K562 (cell line): ENCODE measurements around the gene CCDC9. TPM values are rescaled to one million over a fixed set of nuclear protein-coding genes. Genes with fewer than 3 reads are reported as not detected.

ENCODE experiments used
- BCOR ChIP-seq: fragments of 450-650 bp; IDR thresholded peaks from 2 replicates; pipeline ENCODE4 v1.6.1; 2016
- BHLHE40 ChIP-seq: IDR thresholded peaks from 2 replicates; pipeline ENCODE4 v1.6.1; 2011; ENCODE audit warnings: low read length, improper control_type of control experiment
- BMI1 ChIP-seq: fragments of 150-350 bp; IDR thresholded peaks from 2 replicates; pipeline ENCODE4 v1.6.1; 2014; ENCODE audit warnings: low read length
- CEBPB ChIP-seq: fragments of 450-650 bp; IDR thresholded peaks from 2 replicates; pipeline ENCODE4 v1.6.1; 2016; ENCODE audit warnings: missing genetic modification characterization, missing compliant biosample characterization
- CREM ChIP-seq: IDR thresholded peaks from 2 replicates; pipeline ENCODE4 v1.6.1; 2014; ENCODE audit warnings: antibody characterized with exemption, low read depth
- EGR1 ChIP-seq: fragments of 450-650 bp; conservative IDR thresholded peaks from 2 replicates; pipeline ENCODE4 v1.6.1; 2017; ENCODE audit warnings: mild to moderate bottlenecking
- ETV1 ChIP-seq: fragments of 450-650 bp; conservative IDR thresholded peaks from 2 replicates; pipeline ENCODE4 v1.6.1; 2016; ENCODE audit warnings: missing genetic modification characterization, control low read depth, low read depth, missing compliant biosample characterization
- GATAD2A ChIP-seq: fragments of 450-650 bp; IDR thresholded peaks from 2 replicates; pipeline ENCODE4 v1.6.1; 2017
- GTF2F1 ChIP-seq: IDR thresholded peaks from 2 replicates; pipeline ENCODE4 v1.6.1; 2011; ENCODE audit warnings: low read depth, low read length, improper control_type of control experiment
- HNRNPH1 ChIP-seq: fragments of 200-400 bp; formaldehyde crosslinking; optimal IDR thresholded peaks from 2 replicates; pipeline ENCODE3; 2017; ENCODE audit warnings: low read depth, mild to moderate bottlenecking, low read length, moderate library complexity
- HNRNPL ChIP-seq: fragments of 200-400 bp; formaldehyde crosslinking; IDR thresholded peaks from 2 replicates; pipeline ENCODE4 v1.6.1; 2017; ENCODE audit warnings: low read depth, mild to moderate bottlenecking, low read length
- MCM7 ChIP-seq, 2 experiments: fragments of 450-650 bp; IDR thresholded peaks; 2 replicates each; pipeline ENCODE4 v1.6.1; 2016 to 2018
- NFXL1 ChIP-seq: fragments of 450-650 bp; formaldehyde crosslinking; IDR thresholded peaks from 2 replicates; pipeline ENCODE4 v1.4.0; 2021; ENCODE audit warnings: mild to moderate bottlenecking
- PCBP2 ChIP-seq: fragments of 200-400 bp; formaldehyde crosslinking; IDR thresholded peaks from 2 replicates; pipeline ENCODE4 v1.6.1; 2018; ENCODE audit warnings: low read length, low read depth, mild to moderate bottlenecking, moderate library complexity; ENCODE audit not compliant: poor library complexity, severe bottlenecking
- RBM15 ChIP-seq: fragments of 200-400 bp; formaldehyde crosslinking; IDR thresholded peaks from 2 replicates; pipeline ENCODE4 v1.6.1; 2018; ENCODE audit warnings: mild to moderate bottlenecking, low read length, moderate library complexity; ENCODE audit not compliant: insufficient read depth
- SPI1 ChIP-seq: IDR thresholded peaks from 2 replicates; pipeline ENCODE4 v1.6.1; 2011; ENCODE audit warnings: low read depth, low read length, control low read depth, borderline replicate concordance
- SRSF3 ChIP-seq: fragments of 200-400 bp; formaldehyde crosslinking; IDR thresholded peaks from 2 replicates; pipeline ENCODE4 v1.6.1; 2016; ENCODE audit warnings: mild to moderate bottlenecking, low read length, moderate library complexity; ENCODE audit not compliant: insufficient read depth
- TAF9B ChIP-seq: fragments of 450-650 bp; IDR thresholded peaks from 2 replicates; pipeline ENCODE4 v1.6.1; 2018; ENCODE audit warnings: mild to moderate bottlenecking; ENCODE audit not compliant: partially characterized antibody
- ZC3H8 ChIP-seq: fragments of 450-650 bp; IDR thresholded peaks from 2 replicates; pipeline ENCODE4 v1.6.1; 2017
- ZNF197 ChIP-seq: fragments of 200-800 bp; sonication (Bioruptor generic); IDR thresholded peaks from 2 replicates; pipeline ENCODE4 v1.6.1; 2016; ENCODE audit warnings: low read depth, missing genetic modification characterization, missing compliant biosample characterization
- ZNF316 ChIP-seq: fragments of 450-650 bp; IDR thresholded peaks from 2 replicates; pipeline ENCODE4 v1.6.1; 2016
- ZNF384 ChIP-seq: IDR thresholded peaks from 2 replicates; pipeline ENCODE4 v1.6.1; 2012; ENCODE audit warnings: low read depth, low read length, improper control_type of control experiment
- ZNF444 ChIP-seq: fragments of 250-450 bp; sonication (Bioruptor Pico); IDR thresholded peaks from 2 replicates; pipeline ENCODE4 v1.4.0; 2020; ENCODE audit warnings: mild to moderate bottlenecking, moderate library complexity
- ZNF445 ChIP-seq: fragments of 250-450 bp; sonication (Bioruptor Pico); IDR thresholded peaks from 2 replicates; pipeline ENCODE4 v1.4.0; 2020; ENCODE audit warnings: low read depth, mild to moderate bottlenecking, moderate library complexity
- polyA plus RNA-seq, 8 experiments: library from polyadenylated mRNA; depleted of rRNA in 4 of 8; stranded (reverse) in 5 of 8; unstranded in 3 of 8; fragments of >200 nt; fragmentation: Nextera tagmentation in 2 of 8; fragmentation: Illumina TruSeq in 1 of 8; extraction: Ambion mirVana in 2 of 8; extraction: Trizol in 1 of 8; gene quantifications; 2 replicates each; pipeline versions ENCODE4 v1.2.1 to v1.2.3, GENCODE V29; 2011 to 2014; ENCODE audit warnings: inconsistent platforms in 1 of 8, missing spikeins in 1 of 8
- total RNA-seq, 7 experiments: library from RNA; depleted of rRNA in 6 of 7; stranded (reverse); fragments of >200 nt in 6 of 7; fragmentation: Illumina TruSeq in 2 of 7; extraction: Trizol in 2 of 7; gene quantifications; 2 replicates each; pipeline versions ENCODE4 v1.2.1 to v1.2.3, GENCODE V29; 2011 to 2021; ENCODE audit warnings: low replicate concordance in 1 of 7
- TF ChIP-seq, protein P1 (sequence below): fragments of 250-450 bp; sonication (Bioruptor Pico); IDR thresholded peaks from 2 replicates; pipeline ENCODE4 v1.5.0; 2022; ENCODE audit warnings: mild to moderate bottlenecking
- TF ChIP-seq, protein P2 (sequence below): fragments of 150-350 bp; IDR thresholded peaks from 2 replicates; pipeline ENCODE4 v1.6.1; 2014; ENCODE audit warnings: low read depth, mild to moderate bottlenecking, low read length, borderline replicate concordance

CCDC9 gene
- total and polyA plus RNA-seq, 9 of the 15 experiments (the other 6 are each of a cell fraction or from before 2014, with no cell fraction given), result 0.23 to 38.6 (median 8.4) TPM

DNA sequence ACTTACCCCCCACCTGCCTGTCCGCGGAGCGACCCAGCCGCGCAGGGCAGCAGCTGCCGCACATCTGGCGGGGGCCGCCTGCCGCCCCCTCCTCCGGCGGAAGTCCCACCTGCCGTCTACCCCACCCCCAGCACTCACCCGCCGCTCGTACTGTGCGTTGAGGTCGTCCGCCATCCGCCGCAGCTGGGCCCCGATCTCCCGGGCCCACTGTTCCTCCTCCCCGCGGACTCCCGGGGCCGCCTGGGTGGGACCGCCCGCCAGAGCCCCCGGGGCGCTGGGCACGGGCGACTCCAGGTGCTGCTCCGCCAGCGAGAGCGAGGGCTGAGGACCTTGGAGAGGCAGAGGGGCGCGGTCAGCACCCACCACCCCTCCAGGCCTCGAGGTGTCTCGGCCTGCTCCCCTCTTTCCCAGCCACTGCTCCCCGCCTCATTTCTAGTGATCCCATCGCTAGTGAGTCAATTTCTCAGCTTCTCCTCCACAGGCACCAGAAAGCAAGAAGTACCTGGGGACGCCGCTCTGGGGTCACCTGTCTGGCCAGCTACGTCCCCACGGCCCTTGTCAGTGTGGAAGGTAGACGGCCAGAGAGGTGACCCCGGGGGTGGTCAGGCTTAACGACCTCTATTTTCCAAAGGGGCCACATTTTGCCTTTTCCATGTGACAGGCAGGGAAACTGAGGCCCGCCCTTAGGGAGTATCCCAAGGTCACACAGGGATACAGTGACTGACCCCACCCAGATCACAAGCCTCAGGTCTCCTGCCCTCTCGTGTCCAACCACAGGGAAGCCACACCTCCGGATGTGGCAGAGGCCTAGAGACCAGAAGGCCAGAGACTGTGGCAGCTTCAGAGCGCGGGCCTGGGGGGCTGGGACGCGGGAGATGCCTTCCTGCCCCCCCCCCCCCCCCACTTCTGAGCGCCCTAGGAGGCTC lies 29.6 kb upstream of the CCDC9 start (continued):
- TF ChIP-seq MCM7 (IDR thresholded peaks at IDR 0.05) (no peak), ZC3H8 (no peak), SRSF3 (peak; percentile 90; the same call in 1 of the 2 replicates), CREM (peak; percentile 51), ZNF197 (CRISPR knock-in tag) (0 out of 2 replicates have a peak, but pooled peaks have one; percentile 25), TAF9B (no peak), ETV1 (peak; percentile 97), EGR1 (peak; percentile 76), ZNF444 (no peak), SPI1 (no peak), PCBP2 (peak; percentile 100), ZNF316 (no peak), ZNF384 (no peak), BCOR (peak; percentile 97), BMI1 (no peak), ZNF445 (CRISPR knock-in tag) (no peak), GTF2F1 (no peak), BHLHE40 (peak; percentile 83), GATAD2A (peak; percentile 79; the same call in 1 of the 2 replicates), HNRNPH1 (no peak), RBM15 (peak; percentile 85; the same call in 1 of the 2 replicates), HNRNPL (peak; percentile 48; the same call in 1 of the 2 replicates), CEBPB (tag) (no peak), NFXL1 (CRISPR knock-in tag) (no peak)
- TF ChIP-seq, protein P1, sequence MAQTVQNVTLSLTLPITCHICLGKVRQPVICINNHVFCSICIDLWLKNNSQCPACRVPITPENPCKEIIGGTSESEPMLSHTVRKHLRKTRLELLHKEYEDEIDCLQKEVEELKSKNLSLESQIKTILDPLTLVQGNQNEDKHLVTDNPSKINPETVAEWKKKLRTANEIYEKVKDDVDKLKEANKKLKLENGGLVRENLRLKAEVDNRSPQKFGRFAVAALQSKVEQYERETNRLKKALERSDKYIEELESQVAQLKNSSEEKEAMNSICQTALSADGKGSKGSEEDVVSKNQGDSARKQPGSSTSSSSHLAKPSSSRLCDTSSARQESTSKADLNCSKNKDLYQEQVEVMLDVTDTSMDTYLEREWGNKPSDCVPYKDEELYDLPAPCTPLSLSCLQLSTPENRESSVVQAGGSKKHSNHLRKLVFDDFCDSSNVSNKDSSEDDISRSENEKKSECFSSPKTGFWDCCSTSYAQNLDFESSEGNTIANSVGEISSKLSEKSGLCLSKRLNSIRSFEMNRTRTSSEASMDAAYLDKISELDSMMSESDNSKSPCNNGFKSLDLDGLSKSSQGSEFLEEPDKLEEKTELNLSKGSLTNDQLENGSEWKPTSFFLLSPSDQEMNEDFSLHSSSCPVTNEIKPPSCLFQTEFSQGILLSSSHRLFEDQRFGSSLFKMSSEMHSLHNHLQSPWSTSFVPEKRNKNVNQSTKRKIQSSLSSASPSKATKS, result 0 out of 2 replicates have a peak, but pooled peaks have one; percentile 58
- TF ChIP-seq, protein P2, sequence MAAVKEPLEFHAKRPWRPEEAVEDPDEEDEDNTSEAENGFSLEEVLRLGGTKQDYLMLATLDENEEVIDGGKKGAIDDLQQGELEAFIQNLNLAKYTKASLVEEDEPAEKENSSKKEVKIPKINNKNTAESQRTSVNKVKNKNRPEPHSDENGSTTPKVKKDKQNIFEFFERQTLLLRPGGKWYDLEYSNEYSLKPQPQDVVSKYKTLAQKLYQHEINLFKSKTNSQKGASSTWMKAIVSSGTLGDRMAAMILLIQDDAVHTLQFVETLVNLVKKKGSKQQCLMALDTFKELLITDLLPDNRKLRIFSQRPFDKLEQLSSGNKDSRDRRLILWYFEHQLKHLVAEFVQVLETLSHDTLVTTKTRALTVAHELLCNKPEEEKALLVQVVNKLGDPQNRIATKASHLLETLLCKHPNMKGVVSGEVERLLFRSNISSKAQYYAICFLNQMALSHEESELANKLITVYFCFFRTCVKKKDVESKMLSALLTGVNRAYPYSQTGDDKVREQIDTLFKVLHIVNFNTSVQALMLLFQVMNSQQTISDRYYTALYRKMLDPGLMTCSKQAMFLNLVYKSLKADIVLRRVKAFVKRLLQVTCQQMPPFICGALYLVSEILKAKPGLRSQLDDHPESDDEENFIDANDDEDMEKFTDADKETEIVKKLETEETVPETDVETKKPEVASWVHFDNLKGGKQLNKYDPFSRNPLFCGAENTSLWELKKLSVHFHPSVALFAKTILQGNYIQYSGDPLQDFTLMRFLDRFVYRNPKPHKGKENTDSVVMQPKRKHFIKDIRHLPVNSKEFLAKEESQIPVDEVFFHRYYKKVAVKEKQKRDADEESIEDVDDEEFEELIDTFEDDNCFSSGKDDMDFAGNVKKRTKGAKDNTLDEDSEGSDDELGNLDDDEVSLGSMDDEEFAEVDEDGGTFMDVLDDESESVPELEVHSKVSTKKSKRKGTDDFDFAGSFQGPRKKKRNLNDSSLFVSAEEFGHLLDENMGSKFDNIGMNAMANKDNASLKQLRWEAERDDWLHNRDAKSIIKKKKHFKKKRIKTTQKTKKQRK, result no peak
